ENCODE data around the gene TOB2.
A peak's percentile ranks its signal among the peaks of the same experiment; 100 is the strongest.

Gene TOB2, protein sequence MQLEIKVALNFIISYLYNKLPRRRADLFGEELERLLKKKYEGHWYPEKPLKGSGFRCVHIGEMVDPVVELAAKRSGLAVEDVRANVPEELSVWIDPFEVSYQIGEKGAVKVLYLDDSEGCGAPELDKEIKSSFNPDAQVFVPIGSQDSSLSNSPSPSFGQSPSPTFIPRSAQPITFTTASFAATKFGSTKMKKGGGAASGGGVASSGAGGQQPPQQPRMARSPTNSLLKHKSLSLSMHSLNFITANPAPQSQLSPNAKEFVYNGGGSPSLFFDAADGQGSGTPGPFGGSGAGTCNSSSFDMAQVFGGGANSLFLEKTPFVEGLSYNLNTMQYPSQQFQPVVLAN

DNA sequence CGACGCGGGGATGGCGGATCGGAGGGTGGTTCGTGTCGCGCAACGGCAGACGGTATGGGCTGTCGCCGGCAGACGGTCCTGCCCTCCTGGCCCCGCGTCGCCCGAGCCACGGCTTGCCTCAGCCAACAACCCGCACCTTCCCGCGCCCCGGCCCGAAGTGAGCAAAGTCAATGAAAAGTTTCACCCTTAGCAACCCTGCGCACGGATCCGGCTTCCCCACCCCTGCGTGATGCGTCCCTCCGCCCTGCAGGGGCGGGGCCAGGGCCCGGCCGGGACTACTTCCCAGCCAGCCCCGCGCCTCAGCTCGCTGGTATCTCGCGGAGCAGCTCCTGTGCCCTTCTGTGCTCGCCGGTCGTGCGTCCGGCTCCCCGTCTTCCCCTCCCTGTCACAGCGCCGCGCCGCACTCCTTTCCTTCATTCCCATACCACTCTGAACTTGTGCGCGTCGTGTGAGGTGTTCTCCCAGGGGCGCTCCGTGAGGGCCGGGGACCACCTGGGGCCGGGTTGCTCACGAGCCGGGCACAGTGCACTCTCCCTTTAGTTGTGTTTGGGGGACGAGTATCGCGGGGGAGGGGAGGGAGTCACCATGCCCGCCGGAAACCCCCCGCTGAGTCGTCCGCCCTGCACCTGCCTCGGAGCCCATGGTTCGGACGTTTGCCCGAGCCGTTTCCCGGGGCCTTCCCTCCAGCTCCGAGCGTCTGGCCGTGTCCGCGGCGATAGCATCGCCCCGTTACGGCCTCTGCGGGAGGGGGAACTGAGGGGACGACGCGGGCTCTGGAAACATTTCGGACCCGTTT is at the start of gene TOB2:
TSS of gene TOB2 (minus strand) at position 163 of the 796 bp plus-strand sequence. CDS start 9,456 bp downstream, outside the sequence.
- DNase-seq (ENCODE audit: low read depth in 2 of 2), result peak; percentile 93 to 94

DNA sequence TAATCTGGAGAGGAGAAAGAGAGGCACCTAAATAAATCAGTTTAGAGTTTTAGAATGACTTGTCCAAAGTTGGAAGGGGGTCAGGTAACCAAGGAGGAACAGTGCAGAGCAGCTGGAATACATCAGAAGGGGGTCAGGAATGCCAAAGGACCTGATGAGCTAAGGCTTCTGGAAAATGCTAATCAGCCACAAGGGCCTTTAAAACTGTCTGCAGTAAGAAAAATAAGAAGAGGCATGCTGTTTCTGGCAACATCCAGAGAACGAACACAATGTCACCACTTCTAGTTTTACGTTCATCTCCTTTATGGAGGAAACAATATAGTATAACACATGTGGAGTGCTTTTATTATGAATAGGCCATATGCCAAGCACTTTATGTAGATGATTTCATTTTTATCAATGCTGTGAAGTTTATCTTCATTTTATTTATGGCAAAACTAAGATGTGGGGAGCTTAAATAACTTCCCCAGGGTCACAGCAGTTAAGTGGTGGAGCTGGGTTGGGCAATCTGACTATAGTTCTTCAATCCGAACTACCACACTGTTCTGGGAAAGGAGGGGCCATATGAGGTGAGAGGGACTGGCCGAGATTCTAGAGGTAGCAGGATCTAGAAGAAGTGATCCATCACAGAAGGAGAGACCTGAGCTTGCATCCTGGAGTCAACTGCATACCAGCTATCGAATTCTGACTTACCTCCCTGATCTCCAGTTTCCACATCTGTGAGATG is 44.9 kb upstream of the TOB2 start:
- no peak for DNase-seq (ENCODE audit: low read depth in 2 of 2)

- no peak for DNase-seq (ENCODE audit: low read depth in 2 of 2)
Observed at GRCh38 chr22:41488596-41489385, 42.2 kb upstream of the TOB2 start.

DNA sequence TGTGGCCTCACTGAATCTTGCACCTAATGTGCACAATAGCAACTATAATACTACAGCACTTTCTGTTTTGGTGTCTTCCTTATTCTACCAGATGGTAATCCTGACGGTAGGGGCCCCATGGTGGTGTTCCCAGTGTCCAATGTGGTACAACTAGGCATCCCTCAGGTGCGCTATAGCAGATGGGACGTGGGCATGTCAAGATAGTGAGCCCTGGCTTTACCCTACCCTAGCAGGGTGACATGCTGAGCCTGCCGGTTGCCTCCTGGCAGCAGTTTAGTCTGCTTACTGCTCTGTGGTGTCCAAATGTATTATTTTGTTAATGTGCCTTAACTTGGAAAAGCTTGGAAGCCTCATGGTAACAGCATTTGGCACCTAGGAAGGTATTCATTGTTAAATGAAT is 41.5 kb upstream of the TOB2 start:
- no peak for DNase-seq (ENCODE audit: low read depth in 2 of 2)

DNA sequence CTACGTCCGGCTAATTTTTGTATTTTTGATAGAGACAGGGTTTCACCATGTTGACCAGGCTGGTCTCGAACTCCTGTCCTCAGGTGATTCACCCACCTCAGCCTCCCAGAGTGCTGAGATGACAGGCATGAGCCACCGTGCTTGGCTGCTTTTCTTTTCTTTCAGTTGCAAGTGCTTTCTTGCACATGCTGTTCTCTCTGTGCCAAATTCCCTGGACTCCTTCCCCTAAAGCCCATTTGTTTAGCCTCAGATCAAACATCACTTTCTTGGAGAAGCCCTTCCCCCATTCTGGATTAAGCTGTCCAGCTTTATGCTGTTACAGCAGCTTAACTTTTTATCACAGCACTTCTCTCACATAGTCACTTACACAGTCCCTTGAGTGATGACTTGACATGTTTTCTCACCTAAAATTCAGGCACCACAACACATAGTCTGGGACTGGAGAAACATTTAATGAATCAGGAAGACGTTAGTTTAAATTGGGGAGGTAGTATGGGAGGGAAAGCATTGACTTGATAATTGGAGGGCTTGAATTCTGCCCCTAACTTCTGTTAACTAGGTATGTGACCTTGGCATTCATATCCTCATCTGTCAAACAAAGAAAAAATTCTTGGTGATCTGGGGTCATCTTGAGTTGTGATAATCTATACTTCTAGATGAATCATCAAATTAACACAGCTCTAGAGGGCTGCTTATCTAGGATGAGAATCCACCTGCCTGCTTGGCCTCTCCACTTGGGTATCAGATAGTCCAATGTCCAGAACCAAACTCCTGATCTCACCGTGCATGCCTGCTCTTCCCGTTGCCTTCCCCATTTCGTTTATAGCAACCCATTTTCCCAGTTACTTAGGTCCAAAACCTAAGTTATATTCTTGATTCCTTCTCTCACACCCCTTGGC is 40.7 kb upstream of the TOB2 start:
- DNase-seq (ENCODE audit: low read depth in 2 of 2), result no peak

DNA sequence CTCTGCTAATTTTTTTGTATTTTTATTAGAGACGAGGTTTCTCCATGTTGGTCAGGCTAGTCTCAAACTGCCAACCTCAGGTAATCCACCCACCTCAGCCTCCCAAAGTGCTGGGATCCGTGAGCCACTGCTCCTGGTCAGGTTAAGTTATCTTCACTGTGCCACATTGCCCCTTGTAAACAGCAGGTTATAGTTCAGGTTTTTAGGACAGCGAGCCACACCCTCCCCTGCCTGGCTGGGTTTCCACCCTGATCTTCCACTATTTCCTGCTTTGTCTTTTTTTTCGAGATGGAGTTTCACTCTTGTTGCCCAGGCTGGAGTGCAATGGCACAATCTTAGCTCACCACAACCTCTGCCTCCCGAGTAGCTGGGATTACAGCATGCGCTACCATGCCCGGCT is 38.4 kb upstream of the TOB2 start:
- DNase-seq (ENCODE audit: low read depth in 2 of 2), result no peak

DNA sequence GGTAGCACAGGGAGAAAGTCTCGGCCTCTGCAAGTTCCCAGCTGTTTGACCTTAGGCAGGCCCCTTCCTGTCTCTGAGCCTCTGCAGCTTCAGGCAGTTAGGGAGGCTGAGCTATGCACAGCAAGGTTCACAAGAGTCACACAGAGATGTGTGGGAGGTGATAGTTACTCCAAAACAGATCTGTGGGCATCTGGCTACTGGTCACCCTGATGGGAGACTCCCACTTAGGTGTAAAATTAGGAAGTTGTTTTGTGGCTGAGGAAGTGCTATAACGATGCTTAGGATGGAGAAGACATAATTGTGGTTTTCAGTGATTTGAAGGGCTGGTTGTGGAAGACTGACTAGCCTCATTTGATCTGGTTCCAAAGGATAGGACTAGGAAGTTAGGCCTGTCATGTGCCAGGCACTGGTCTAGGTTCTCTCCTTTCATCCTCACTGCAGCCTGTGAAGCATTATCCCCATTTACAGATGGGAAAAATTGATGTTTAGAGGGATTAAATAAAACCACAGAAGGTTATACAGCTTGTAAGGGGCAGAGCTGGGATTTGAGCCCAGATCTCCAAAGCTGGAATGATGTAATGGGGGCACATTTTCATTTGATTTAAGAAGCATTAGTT is 35.8 kb upstream of the TOB2 start:
- no peak for DNase-seq (ENCODE audit: low read depth in 2 of 2)

- DNase-seq (ENCODE audit: low read depth in 2 of 2), result no peak
Observed at GRCh38 chr22:41481925-41482318, 35.3 kb upstream of the TOB2 start.

- no peak for DNase-seq (ENCODE audit: low read depth in 2 of 2)
Observed at GRCh38 chr22:41481131-41481830, 34.7 kb upstream of the TOB2 start.

DNA sequence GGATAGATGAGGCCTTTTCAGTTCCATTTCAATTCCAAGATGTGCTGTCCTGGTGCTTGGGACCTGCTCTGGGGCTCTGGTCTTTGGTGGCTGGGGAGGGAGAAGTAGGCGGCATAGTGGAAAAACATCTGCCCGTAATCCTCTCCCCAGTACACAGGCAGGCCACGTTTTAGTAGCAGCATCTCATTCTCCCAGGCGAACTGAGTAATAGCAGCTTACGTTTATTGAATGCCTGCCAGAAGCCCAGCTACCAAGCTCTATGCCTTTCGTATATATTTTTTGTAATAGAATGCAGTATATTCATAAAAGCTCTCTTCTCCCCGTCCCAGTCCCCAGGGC is 33.8 kb upstream of the TOB2 start:
- no peak for DNase-seq (ENCODE audit: low read depth in 2 of 2)

- DNase-seq (ENCODE audit: low read depth in 2 of 2), result no peak
Observed at GRCh38 chr22:41479671-41480396, 33.2 kb upstream of the TOB2 start.

GRCh38 chr22:41478891-41479521 is 32.4 kb upstream of the TOB2 start:
- DNase-seq (ENCODE audit: low read depth in 2 of 2), result no peak

DNA sequence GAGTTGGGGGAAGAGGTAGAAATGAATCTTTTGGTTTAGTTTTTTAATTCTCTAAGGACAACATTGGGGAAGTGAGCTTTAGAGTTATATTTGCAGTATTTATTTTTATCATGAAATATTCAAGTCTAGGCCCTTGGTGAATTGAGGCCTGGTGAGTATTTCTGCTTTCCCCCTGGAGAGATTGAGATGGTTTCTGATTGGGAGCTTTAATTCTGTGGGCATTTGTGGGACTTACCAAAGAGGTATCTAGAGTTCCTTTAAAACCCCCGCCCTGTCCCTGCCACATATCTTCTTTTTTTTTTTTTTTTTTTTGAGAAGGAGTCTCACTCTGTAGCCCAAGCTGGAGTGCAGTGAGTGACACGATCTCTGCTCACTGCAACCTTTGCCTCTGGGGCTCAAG is 31.9 kb upstream of the TOB2 start:
- no peak for DNase-seq (ENCODE audit: low read depth in 2 of 2)

DNA sequence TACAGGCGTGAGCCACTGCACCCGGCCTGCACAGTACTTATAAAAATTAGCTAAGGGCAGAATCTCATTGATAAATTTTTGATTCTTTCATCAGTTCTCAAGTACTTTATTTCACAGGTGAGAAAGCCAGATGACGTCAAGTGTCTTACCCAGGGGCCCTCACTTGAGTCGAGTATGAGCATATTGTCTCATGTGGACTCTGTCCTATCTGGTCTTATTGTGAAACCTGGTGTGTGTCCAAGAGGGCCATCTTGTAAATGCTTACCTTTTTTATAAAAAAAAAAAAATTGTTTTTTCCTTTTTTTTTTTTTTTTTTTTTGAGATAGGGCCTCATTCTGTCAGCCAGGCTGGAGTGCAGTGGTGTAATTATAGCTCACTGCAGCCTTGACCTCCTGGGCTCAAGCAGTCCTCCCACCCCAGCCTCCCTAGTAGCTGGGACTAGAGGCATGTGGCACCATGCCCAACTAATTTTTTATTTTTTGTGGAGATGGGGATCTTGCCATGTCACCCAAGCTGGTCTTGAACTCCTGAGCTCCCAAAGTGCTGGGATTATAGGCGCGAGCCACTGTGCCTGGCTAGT is 28.4 kb upstream of the TOB2 start:
- no peak for DNase-seq (ENCODE audit: low read depth in 2 of 2)

- DNase-seq (ENCODE audit: low read depth in 2 of 2), result no peak
Observed at GRCh38 chr22:41471568-41471967, 25.0 kb upstream of the TOB2 start.

GRCh38 chr22:41470886-41471285 is 24.3 kb upstream of the TOB2 start:
- no peak for DNase-seq (ENCODE audit: low read depth in 2 of 2)

- DNase-seq (ENCODE audit: low read depth in 2 of 2), result peak; percentile 22 to 36
Observed at GRCh38 chr22:41469218-41469851, 22.7 kb upstream of the TOB2 start.
